Kidney tubule cell (primary cell): Measurements from ENCODE around the gene SLC7A6OS.

Source experiments
- DNase-seq: peaks from one replicate; pipeline ENCODE4 v3.0.0-alpha.2; 2018; ENCODE audit warnings: low spot score

SLC7A6OS gene

DNA sequence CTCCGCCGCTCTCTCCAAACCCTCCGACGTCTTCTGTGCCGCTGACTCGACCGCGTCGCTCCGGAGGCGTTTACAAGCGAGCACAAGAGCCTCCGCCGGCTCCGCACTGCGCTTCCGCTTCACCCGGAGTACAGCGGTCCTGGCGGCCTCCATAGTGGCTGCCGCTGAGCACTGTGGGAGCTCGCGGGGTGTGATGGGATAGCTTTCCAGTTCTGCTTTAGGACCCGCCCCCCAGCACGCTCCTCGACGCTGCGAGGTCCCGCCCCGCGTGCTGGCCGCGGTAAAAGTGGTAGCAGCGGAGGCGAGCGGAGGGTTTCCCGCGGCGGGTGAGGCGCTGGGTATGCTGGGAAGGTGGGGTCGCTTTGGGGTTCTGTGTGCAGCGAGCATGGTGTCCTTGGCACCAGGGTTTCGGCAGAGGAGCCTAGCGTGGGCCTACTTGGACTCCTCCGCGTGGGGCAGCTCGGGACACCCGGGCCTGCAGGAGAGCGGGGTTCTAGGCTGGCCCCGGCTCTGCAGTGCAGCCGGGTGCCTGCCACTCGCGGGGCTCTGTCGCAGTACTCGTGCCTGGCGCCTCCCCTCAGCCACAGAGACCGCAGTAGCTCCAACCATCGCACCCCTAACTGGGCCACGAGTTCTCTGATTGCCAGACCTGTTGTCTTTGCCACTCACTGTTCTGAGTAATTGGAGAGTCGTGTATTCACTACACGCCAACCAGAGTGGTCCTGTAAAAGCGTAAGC, at the start of gene SLC7A6OS, which contains the start of gene PRMT7:
SLC7A6OS (minus strand) TSS at position 173 of the 738 bp plus-strand sequence; CDS start at position 153, 20 bp downstream.
PRMT7 (plus strand) TSS at position 246 of the 738 bp plus-strand sequence. CDS start 4,961 bp downstream, outside the sequence.
- DNase-seq: peak; percentile 91

DNA sequence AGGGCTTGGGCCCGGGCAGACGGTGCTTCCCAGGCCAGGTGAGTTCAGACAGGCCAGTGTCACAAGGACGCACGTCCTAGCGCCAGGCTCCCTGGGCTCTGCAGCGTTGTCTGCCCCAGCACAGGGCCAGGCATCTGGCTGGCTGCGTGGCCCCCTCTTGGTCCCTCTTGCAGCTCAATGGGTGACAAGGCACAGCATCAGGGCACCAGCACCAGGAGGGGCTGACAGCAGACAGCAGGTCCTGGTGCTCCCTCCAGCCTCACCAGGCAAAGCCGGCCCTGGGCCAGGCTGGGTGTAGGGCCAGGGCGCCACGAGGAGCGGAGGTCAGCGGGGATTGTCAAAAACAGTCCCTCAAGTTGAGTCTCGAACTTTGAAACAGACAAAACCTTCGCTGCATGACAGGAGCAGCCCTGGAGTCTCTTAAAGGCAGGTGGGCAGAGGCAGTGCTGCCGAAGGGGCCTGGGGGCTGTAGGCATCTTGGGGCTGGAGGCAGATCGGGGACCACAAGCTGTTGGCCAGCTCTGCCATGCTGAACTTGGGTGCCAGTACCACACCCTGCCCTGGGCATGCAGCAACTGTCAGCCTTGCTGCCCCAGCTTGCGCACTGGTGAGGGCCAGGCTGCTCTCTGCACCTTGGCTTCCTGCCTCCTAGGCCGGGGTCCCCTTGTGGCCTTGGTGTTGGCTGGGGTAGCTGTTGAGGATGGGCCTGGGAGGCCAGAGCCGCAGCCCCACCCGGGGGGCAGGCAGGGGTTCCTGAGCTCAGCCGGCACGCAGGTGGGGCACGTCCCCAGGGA, 48.8 kb upstream of the SLC7A6OS start:
- DNase-seq: no peak

- DNase-seq: no peak
Observed at GRCh38 chr16:68358951-68359350, 48.2 kb upstream of the SLC7A6OS start.

DNA sequence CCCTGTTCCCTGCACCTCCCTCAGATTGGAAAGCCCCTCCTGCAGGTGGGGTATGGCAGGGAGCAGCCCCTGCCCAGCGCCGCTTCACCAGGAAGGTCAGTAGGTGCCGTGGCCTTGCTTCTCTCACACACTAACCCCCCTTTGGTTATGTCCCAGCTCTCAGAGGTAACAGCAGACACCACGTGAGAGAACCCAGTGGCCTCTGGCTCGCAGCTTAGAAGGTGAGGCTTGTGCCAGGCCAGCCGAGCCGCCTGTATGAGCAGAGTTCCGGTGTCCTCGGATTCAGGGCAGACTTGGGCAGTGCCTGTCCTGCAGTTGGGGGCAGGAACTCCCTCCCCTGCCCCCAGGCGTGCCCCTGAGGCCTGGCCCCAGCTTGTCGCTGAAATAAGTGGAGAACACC, 47.2 kb upstream of the SLC7A6OS start:
- DNase-seq: no peak

DNA sequence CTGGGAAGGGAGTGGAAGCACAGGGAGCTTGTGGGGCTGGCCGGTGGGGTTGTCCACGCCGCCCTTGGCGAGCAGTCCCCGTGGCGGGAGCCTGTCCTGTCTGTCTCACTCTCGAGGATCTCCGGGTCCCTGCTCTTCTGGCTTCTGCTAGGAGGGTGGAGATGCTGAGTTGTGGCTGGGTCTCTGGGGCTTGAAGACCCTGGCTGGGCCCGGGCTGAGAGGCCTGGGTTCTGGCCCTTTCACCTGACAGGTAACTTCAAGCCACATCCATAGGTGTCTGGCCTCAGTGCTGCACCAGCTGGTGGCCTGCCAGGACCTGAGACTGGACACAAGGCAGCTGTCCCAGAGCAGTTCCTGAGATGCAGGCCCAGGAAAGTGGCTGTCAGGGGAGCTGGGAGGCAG, 46.8 kb upstream of the SLC7A6OS start:
- DNase-seq: no peak

DNA sequence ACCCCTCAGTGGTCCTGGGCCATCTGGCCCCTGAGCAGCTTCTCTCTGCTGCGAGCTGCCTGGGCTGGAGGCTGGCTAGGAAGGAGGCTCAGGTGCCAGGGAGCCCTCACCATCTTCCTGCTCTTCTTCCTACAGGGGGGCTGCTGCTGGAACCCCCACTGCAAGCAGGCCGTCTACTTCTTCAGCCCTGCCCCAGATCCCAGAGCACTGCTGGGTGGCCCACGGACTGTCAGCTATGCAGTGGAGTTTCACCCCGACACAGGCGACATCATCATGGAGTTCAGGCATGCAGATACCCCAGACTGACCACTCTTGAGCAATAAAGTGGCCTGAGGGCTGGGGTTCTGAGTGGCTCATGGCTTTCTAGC, 46.2 kb upstream of the SLC7A6OS start:
- DNase-seq: no peak

DNA sequence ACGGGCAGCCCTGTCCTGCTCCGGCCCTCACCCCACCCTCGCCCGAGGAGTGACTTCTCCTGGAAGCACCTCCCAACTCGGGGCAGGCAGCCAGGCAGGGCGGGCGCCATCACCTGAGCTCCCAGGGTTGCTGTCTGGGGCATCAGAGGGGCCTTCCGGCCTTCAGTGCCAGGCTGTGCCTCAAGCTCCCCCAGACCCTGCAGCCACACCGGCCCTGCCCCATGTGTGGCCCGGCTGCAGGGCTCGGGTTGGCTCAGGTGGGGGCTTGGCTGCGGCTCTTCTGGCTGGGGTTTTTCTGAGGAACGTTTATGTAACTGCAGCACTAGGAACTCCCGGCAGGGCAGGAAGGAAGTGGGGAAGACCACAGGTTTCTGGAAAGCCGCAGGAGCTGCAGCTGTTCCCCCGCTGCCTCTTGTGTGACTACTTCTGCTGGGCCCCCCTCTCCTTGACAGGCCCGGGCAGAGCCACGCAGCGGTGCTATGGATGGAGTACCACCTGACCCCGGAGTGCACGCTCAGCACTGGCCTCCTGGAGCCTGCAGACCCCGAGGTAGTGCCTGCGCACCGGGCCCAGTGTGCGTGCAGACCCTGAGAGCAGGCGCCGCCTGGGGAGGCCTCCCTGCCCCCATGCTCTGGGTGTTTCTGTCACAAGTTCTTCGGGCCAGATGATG, 45.6 kb upstream of the SLC7A6OS start:
- no peak for DNase-seq

- DNase-seq: no peak
Observed at GRCh38 chr16:68355447-68356248, 44.9 kb upstream of the SLC7A6OS start.

GRCh38 chr16:68354816-68355215, 44.1 kb upstream of the SLC7A6OS start:
- DNase-seq: no peak

- DNase-seq: no peak
Observed at GRCh38 chr16:68353366-68353765, 42.6 kb upstream of the SLC7A6OS start.

DNA sequence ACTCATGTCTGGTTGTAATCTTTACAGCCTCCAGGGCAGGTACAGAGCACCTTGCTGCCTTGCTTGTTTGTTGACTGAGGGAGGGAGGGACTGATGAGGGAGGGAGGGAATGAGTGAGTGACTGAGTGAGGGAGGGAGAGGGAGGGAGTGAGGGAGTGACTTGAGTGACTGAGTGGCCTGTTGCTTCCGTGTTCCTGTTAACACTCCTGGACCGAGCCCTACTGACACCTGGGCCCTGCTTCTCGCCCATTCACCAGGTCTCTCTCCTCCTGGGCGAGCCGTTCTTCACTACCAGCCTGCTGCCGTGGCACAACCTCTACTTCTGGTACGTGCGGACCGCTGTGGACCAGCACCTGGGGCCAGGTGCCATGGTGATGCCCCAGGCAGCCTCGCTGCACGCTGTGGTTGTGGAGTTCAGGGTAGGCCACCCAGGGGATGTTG, 41.3 kb upstream of the SLC7A6OS start:
- DNase-seq: peak; percentile 18

- no peak for DNase-seq
Observed at GRCh38 chr16:68351463-68351862, 40.7 kb upstream of the SLC7A6OS start.

- no peak for DNase-seq
Observed at GRCh38 chr16:68350813-68351350, 40.1 kb upstream of the SLC7A6OS start.

DNA sequence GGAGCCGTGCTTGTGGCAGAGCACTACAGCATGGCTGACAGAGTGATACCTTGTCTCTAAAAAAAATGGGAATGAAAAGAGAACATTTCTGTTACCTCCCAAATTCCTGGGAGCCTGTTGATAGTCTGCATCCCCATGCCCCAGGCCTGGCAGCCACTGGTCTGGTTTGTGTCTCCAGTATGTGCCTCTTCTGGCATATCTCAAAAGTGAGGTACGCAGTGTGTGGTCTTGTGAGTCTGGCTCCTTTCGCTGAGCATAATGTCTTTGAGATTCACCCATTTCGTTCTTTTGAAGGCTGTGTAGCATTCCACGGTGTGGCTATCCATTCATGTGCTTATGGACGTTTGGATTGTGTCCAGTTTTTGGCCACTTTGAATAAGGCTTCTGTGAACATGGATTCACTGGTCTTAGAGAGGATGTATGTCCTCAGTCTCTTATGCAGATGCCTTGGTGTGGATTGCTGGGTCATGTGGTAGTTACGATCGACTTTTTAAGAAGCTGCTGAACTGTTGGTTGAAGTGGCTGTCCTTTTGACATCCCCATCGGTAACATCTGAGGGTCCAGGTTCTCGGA, 39.2 kb upstream of the SLC7A6OS start:
- DNase-seq: no peak

DNA sequence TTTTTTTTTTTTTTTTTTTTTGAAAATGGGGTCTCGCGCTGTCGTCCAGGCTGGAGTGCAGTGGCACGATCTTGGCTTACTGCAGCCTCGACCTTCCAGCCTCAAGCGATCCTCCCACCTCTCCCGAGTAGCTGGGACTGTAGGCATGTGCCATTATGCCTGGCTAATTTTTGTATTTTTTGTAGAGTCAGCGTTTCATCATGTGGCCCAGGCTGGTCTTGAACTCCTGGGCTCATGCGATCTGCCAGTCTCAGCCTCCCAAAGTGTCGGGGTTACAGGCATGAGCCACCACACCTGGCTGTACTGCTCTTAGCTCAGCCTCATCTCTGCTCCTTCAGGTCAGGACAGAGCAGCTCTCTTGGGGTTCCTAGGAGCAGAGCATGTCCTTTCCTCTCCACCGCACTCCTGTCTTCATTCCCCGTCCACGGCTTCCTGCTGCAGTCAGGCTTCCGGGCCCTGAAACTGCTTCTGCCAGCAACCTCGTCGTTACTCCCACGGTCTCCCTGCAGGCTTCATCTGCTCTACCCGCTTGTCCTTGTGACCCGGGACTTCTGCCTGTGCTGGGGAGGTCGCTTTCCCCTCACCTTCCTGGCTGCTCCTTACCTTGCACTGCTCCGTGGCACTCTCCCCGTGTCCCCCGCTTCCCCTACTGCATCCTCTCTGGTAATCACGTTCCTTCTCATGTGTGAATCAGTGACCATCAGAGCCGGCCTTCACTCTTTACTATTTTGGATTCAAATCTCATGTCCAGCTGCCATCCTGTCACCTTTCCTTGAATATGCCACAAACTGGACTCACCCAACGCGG, 38.1 kb upstream of the SLC7A6OS start:
- no peak for DNase-seq

DNA sequence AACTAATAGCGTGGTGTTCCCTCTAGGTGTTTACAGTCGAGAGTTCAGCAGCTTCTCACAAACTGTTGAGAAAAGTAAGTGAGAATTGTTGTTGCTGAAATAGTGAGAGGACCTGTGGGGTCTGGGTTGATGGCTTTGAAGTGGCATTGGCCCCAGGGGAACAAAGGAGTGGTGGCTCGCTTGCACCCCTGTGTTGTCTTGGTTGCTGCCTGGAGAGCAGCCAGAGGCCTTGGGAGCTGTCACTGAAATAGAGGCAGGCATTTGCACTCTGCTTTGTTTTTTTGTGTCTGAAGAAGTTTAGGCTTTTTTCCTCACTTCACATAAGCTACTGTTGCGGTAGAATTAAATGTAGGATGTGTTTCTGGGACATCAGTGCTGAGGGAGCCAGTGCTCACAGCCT, 36.9 kb upstream of the SLC7A6OS start:
- no peak for DNase-seq

GRCh38 chr16:68346892-68347480, 36.2 kb upstream of the SLC7A6OS start:
- no peak for DNase-seq

GRCh38 chr16:68345958-68346635, 35.4 kb upstream of the SLC7A6OS start:
- DNase-seq: no peak

- DNase-seq: no peak
Observed at GRCh38 chr16:68345351-68345810, 34.6 kb upstream of the SLC7A6OS start.
